HG02943 (cell line): ENCODE results near the gene KCNMA1.

Experiments
- ATAC-seq: cut with Tn5 transposase; IDR thresholded peaks from one replicate; pipeline ENCODE4 v1.9.1; 2021; ENCODE audit warnings: mild to moderate bottlenecking, low read depth, moderate library complexity; ENCODE audit not compliant: unreplicated experiment

The KCNMA1 gene

DNA sequence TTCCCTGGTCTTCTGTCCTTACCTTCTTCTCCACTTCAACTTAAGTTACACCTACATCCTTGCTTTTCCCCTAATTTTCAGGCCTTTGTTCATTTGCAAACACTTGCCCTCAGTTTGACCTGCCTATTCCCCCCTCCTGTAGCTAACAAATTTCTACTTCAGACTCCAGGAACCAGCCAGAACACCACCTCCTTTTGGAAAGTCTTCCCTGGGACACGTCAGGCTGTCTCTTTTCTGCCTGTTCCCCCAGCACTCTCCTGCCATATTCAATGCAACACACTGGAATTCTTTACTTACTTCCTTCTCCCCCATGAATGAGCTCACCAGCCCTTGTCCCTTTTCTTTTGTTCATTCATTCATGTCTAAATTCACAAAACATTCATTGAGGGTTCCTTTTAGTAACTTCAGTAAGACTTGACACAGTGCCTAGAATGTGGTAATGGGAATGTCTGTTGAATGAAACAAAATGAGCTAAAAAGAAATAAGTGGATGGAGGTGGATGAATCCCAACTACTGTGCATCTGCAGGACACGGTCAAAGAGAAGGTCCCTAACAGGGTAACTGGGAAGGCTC lies 478.0 kb downstream of the KCNMA1 start:
- ATAC-seq = no peak

DNA sequence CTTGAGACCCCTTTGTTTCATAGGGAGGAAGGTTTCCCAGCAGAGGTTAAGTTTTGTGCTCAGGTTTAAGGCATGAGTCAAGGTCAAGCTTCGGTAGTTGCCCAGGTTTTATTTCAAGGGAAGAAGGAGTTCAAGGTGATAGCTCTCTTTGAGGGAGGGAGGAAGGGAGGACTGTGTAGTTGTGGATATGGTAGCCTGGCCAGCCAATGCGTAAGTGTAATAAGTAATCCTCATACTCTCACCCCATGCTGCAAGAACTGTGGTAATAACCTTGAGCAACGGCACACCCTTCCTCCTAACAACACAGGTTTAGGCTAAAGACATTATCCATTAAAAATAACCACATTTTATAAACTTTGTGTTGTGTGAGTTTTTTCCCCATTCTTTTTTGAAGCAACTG lies 478.9 kb downstream of the KCNMA1 start:
- no peak for ATAC-seq

DNA sequence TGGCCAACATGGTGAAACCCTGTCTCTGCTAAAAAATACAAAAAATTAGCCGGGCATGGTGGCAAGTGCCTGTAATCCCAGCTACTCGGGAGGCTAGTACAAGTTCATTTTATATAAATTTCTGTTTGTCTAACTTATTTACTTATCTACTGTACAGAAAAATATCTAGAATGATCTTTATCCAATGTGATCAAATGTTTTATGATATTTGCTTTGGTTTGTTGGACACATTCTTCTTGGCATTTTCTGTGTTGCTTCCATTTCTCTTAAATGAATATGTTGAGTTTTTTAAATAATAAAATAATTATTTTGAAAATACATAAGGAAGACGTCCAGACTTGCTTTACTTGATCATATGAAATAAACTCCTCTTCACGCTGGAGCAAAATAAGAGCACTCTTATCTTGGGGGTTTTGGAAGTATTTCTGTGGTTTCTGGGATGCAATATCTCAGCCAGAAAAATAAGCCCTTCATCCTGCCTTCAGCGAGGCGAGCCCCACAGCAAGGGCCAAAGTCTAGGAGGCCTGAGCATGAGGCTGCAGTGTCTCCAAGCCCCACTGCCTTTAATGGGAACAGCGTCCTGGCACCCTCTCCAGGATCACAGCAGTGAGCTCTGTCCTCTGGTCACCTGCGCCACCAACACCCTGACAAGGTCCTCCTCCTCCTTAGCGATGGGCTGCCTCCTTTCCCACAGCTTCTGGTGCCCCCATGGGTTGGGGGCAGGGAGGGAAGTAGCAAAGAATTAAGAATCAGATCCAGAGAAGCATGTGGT lies 480.2 kb downstream of the KCNMA1 start:
- no peak for ATAC-seq

- no peak for ATAC-seq
These were observed 481.2 kb downstream of the KCNMA1 start for GRCh38 chr10:77156406-77156879.

DNA sequence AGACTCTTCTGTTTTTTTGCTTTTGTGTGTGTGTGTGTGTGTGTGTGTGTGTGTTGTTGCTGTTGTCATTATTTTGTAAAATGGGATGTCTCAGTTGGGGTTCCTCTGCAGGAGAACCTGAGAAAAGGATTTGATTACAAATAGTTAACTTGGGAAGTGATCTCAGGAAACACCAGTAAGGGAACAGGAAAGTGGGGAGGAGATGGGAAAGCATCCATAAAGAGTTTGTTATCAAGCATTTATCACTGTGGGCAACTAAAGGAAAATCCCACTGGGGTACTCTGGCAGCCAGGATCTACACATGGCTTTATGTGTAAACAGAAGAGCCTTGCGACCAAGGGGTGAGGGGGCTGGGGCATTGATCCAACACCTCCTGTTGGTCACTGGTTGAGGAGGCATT lies 485.4 kb downstream of the KCNMA1 start:
- ATAC-seq = no peak

DNA sequence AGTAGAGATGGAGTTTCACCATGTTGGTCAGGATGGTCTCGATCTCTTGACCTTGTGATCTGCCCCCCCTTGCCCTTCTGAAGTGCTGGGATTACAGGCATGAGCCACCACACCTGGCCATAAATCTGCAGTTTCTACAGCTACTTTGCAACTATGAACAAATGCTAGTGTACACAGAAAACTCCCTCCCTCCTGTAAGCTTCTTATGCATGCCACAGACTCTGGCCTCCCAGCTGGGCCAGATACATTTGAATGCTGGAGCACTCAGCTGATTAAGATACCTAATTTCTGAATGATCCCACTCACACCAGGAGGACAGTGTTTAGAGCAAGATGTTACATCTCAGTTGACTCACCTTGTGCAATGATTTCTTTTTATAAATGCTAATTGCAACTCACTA lies 486.2 kb downstream of the KCNMA1 start:
- ATAC-seq = no peak

GRCh38 chr10:77149706-77150105 lies 487.9 kb downstream of the KCNMA1 start:
- no peak for ATAC-seq

GRCh38 chr10:77149001-77149400 lies 488.6 kb downstream of the KCNMA1 start:
- no peak for ATAC-seq

DNA sequence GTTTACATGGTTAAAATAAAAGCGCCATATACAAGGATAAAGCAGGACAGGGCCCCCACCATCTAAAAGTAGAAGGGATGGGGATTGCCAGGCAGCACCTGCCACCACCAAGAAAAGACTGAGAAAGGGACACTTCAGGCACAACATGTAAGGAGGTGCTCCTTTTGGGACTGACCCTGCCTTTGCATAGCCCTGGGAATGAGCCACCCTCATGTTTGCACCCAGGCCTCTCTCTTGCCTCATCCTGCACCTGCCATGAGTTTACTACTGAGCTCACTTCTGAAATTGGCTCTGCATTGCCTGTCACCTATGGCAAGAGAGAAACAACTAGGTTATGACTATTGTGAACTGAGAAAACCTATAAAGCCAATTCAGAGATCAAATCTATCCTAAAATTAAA lies 489.7 kb downstream of the KCNMA1 start:
- ATAC-seq = no peak

DNA sequence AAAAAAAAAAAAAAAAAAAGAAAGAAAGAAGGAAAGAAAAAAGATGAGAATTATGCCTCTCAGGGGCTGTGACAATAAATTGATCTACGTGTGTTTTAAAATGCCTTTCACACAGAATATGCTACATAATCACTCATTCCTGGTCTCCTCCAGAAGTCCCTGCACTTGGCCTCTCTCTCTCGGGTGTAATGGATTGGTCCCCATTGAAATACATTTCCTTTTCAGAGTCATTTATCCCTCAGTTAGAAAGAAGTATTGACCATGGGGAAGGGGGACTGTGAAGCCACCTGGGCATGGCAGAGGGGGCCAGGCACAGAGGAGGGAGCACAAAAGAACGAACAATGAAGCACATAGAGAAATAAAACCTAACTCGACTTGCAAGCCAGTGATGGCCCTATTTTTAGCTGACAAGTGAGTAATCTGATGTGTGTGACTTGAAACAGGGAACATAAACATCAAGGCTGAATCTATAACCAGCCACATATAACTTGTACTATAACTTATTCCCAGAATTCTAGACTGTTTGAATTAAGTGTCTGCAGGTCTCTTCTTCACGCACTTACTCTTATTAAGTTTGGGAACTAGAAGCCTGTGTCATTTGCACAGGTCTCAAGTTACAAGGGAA lies 490.8 kb downstream of the KCNMA1 start:
- ATAC-seq = no peak

- no peak for ATAC-seq
These were observed 493.0 kb downstream of the KCNMA1 start for GRCh38 chr10:77144656-77145055.

- ATAC-seq = no peak
These were observed 498.1 kb downstream of the KCNMA1 start for GRCh38 chr10:77139252-77140160.

- ATAC-seq = no peak
These were observed 499.1 kb downstream of the KCNMA1 start for GRCh38 chr10:77138541-77138940.

- no peak for ATAC-seq
These were observed 502.1 kb downstream of the KCNMA1 start for GRCh38 chr10:77135555-77135954.

DNA sequence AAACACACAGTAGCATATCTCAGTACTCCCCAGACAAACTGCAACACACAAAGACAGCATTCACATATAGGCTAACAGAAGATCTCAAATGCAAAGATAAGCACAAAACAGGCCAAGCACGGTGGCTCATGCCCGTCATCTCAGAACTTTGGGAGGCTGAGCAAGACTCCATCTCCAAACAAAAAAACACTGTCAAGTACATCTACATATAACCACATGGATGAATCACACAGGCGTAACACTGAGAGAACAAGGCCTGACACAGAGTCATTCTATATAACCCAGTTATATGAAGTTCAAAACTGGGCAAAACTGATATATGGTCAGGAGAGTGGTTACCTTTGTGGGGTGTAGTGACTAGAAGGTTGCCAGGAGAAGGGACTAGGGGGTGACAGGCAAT lies 506.4 kb downstream of the KCNMA1 start:
- no peak for ATAC-seq

DNA sequence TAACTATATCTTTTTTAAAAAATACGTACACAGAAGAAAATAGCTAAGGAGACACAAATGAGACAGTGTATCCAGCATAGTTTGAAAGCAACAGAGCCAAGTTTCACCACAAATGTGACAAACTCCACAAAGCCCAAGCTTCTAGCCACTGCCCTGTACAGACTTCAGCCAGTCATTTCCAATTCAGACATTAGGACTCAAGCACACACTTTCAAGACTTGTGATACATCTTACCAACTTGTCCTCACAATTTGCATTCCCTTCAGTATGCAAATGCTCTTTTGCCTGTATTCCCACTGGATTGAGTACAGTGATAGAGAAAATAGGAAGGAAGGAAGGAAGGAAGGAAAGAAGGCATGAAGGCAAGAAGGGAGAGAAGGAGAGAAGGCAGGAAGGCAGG lies 510.4 kb downstream of the KCNMA1 start:
- ATAC-seq = no peak

GRCh38 chr10:77125231-77125630 lies 512.4 kb downstream of the KCNMA1 start:
- no peak for ATAC-seq

DNA sequence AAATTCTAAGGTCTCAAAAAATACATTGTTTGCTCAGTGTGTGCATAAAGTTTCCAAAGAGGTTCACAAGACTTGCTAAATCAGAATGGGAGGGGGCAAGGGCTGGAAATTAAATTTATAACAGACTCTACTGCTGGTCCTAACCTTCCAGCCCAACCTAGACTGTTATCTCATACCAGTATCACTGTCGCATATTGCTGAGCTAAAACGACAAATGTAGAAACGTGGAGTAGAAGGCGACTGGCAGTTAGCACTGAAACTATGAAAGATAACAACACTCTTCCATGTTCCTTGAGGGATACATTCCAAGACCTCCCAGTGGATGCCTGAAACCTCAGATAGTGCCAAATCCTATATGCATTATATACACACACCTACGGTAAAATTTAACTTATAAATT lies 514.3 kb downstream of the KCNMA1 start:
- no peak for ATAC-seq

DNA sequence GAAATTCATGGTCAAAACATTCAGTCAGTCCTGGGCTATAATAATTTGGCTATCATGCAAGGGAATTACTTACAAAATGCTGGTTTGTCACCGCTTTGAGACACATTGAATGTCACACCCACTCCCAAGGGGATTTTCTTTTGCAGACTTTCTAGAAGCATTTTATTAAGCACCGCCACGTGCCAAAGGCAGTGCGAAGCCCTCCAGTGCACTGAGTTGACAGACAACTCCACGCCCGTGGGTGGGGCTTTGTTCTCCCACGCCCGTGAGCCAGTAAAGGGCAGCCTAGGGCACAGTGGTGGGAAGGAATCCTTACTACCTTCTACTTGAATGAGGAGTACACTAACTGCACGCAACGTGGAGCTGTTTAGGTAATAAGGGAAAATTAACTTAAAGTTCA lies 515.8 kb downstream of the KCNMA1 start:
- no peak for ATAC-seq

DNA sequence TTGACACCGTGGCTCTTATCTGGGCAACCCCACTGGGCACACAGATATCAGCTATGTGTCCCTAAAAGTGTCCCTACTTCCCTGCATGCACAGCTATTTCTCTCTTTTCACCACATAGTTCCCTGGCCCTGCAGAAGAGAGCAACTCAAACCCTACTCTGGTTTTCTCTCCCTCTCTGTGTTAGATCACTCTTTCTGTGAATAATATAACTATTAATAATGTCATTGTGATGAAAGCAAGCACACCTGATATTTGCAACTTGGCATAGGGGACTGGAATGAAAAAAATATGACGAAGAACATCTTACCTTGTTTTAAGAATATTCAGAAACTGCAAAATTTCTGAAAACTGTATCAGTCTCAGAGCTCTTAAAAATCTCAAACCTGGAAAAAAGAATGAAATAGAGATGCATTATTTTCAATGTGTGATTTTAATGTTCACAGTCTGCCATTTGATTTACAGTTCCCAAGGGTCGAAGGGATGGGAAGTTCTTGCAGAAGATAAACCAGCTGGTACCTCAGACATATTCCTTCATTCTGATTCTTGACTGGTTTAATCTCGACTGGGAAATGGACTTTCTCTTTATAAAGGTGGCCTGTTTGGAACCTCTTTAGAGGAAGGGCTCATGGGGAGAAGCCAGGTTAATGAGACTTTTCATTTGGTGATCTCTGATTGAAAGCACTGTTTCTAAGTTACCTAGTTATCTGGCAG lies 516.8 kb downstream of the KCNMA1 start:
- no peak for ATAC-seq
